Measurements from ENCODE around the gene PTPRN.

- TF ChIP-seq CTBP1 (IDR thresholded peaks at IDR 0.05; ENCODE audit: borderline replicate concordance) = no peak
- TF ChIP-seq FOXK2 (IDR thresholded peaks at IDR 0.05) = no peak
- no peak for TF ChIP-seq SUZ12 (IDR thresholded peaks at IDR 0.05)
- no peak for TF ChIP-seq FOXM1 (IDR thresholded peaks at IDR 0.05; ENCODE audit: borderline replicate concordance)
- no peak for TF ChIP-seq ELF4 (IDR thresholded peaks at IDR 0.05)
- TF ChIP-seq ARNT (IDR thresholded peaks at IDR 0.05) = no peak
- no peak for TF ChIP-seq LEF1 (IDR thresholded peaks at IDR 0.05; ENCODE audit: borderline replicate concordance)
- no peak for TF ChIP-seq SP1 (IDR thresholded peaks at IDR 0.05)
- no peak for TF ChIP-seq HDGF (IDR thresholded peaks at IDR 0.05; ENCODE audit: borderline replicate concordance)
Measured at GRCh38 chr2:219352448-219353023, 43.3 kb upstream of the PTPRN start.

Data from HEK293T (cell line).